Naive B cell (primary cell): ENCODE data around the gene FAM210B. TPM values are rescaled to one million over a fixed set of nuclear protein-coding genes. Genes with fewer than 3 reads are reported as not detected.

Source experiments
- ATAC-seq, 2 donors: fragments of 150-1000 bp; cut with Tn5 transposase; 2 replicates each; pipeline ENCODE4 v1.10.0; 2021; ENCODE audit warnings: low read depth in 2 of 2, mild to moderate bottlenecking in 2 of 2, moderate library complexity in 2 of 2
- DNase-seq: peaks from one replicate; pipeline ENCODE4 v3.0.0; 2022
- H3K27ac Mint-ChIP-seq, 6 donors: one replicate each; pipeline ENCODE4 v1.8.0; 2020 to 2022; ENCODE audit warnings: mild to moderate bottlenecking in 6 of 6, mixed read lengths in 6 of 6, moderate library complexity in 5 of 6, inconsistent platforms in 2 of 6
- H3K27me3 Mint-ChIP-seq, 3 donors: one replicate each; pipeline ENCODE4 v1.8.0; 2021 to 2022; ENCODE audit warnings: mixed read lengths in 3 of 3, mild to moderate bottlenecking in 1 of 3
- H3K36me3 Mint-ChIP-seq, 2 donors: one replicate each; pipeline ENCODE4 v1.8.0; 2020 to 2022; ENCODE audit warnings: mixed read lengths in 2 of 2, inconsistent platforms in 1 of 2, mild to moderate bottlenecking in 1 of 2
- H3K4me1 Mint-ChIP-seq, 3 donors: one replicate each; pipeline ENCODE4 v1.8.0; 2020 to 2022; ENCODE audit warnings: mixed read lengths in 3 of 3, inconsistent platforms in 1 of 3, mild to moderate bottlenecking in 1 of 3, moderate library complexity in 1 of 3
- H3K4me3 Mint-ChIP-seq, 8 donors: one replicate each; pipeline ENCODE4 v1.8.0; 2020 to 2022; ENCODE audit warnings: mild to moderate bottlenecking in 8 of 8, mixed read lengths in 8 of 8, moderate library complexity in 8 of 8, inconsistent platforms in 2 of 8
- H3K9me3 Mint-ChIP-seq, 7 donors: one replicate each; pipeline ENCODE4 v1.8.0; 2020 to 2022; ENCODE audit warnings: mixed read lengths in 7 of 7, mild to moderate bottlenecking in 5 of 7, inconsistent platforms in 2 of 7, moderate library complexity in 1 of 7
- polyA plus RNA-seq, 6 donors: library from polyadenylated mRNA; unstranded; fragments of 300-500 nt; fragmentation: Illumina TruSeq; gene quantifications; one replicate each; pipeline ENCODE4 v1.2.3, GENCODE V29; 2021; ENCODE audit warnings: low read depth in 6 of 6

FAM210B gene
- polyA plus RNA-seq, 6 donors from 2014 or later = 10.5 to 25.6 (median 13.6) TPM

GRCh38 chr20:56348305-56348693, 10.5 kb upstream of the FAM210B start:
- Mint-ChIP-seq H3K9me3 (peaks cover 0 to 4% (median 0%) of the 10 kb centered on the region in 7 donors), H3K4me1 (peaks cover 0 to 15% (median 6%) of the 10 kb centered on the region in 3 donors), H3K27me3 (peaks cover 25 to 73% (median 72%) of the 10 kb centered on the region in 3 donors), H3K36me3 (peaks cover 0 to 7% of the 10 kb centered on the region in 2 donors), H3K4me3 (no peak overlapping the region), H3K27ac (no peak overlapping the region)
- DNase-seq (no peak), ATAC-seq (no peak)

DNA sequence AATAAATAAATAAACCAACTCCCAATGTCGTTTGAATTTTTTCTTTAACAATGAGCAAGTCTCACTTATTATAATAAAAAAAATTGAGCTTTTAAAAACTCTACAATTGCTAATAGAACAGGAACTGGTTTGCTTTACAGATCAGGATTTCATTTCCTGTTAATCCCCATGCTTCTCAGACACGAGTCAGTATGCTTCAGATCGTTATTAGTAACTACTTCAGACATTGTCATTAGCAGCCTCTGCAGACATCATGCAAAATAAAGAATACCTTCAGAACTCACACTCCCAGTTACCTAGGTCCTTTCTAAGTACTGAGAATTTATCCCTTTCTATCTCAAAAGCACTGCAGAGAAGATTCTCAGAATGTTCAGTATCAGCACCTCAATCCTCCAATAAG, 10.0 kb upstream of the FAM210B start:
- DNase-seq (no peak), ATAC-seq (no peak)
- Mint-ChIP-seq H3K27me3 (peaks cover 22 to 73% (median 72%) of the 10 kb centered on the region in 3 donors), H3K27ac (no peak overlapping the region), H3K4me1 (peaks cover 0 to 11% (median 2%) of the 10 kb centered on the region in 3 donors), H3K4me3 (no peak overlapping the region), H3K9me3 (peaks cover 0 to 4% (median 0%) of the 10 kb centered on the region in 7 donors), H3K36me3 (peaks cover 0 to 7% of the 10 kb centered on the region in 2 donors)

- H3K4me3 Mint-ChIP-seq = no peak overlapping the region
- peaks cover 0 to 6% (median 0%) of the 10 kb centered on the region in 3 donors for H3K4me1 Mint-ChIP-seq
- peaks cover 0 to 4% (median 0%) of the 10 kb centered on the region in 7 donors for H3K9me3 Mint-ChIP-seq
- peaks cover 0 to 7% of the 10 kb centered on the region in 2 donors for H3K36me3 Mint-ChIP-seq
- DNase-seq (no peak), ATAC-seq (no peak)
- H3K27ac Mint-ChIP-seq = no peak overlapping the region
- peaks cover 16 to 59% (median 53%) of the 10 kb centered on the region in 3 donors for H3K27me3 Mint-ChIP-seq
Measured at GRCh38 chr20:56350842-56351241, 7.9 kb upstream of the FAM210B start.

GRCh38 chr20:56352345-56353055, 6.3 kb upstream of the FAM210B start:
- DNase-seq (no peak), ATAC-seq (no peak)
- peaks cover 9 to 49% (median 42%) of the 10 kb centered on the region in 3 donors for H3K27me3 Mint-ChIP-seq
- peaks cover 0 to 6% (median 0%) of the 10 kb centered on the region in 3 donors for H3K4me1 Mint-ChIP-seq
- H3K27ac Mint-ChIP-seq = no peak overlapping the region
- no peak overlapping the region for H3K4me3 Mint-ChIP-seq
- H3K36me3 Mint-ChIP-seq = no peaks in the 10 kb centered on the region
- peaks cover 0 to 2% (median 0%) of the 10 kb centered on the region in 7 donors for H3K9me3 Mint-ChIP-seq

GRCh38 chr20:56353356-56353755, 5.4 kb upstream of the FAM210B start:
- DNase-seq (no peak), ATAC-seq (no peak)
- Mint-ChIP-seq H3K27ac (no peak overlapping the region), H3K9me3 (peaks cover 0 to 2% (median 0%) of the 10 kb centered on the region in 7 donors), H3K27me3 (peaks cover 6 to 40% (median 33%) of the 10 kb centered on the region in 3 donors), H3K4me1 (peaks cover 0 to 4% (median 3%) of the 10 kb centered on the region in 3 donors), H3K36me3 (no peaks in the 10 kb centered on the region), H3K4me3 (no peak overlapping the region)

- Mint-ChIP-seq H3K9me3 (peaks cover 0 to 2% (median 0%) of the 10 kb centered on the region in 7 donors), H3K4me1 (peaks cover 8 to 18% (median 9%) of the 10 kb centered on the region in 3 donors), H3K4me3 (peak overlapping the region; percentile 64 to 92 (median 88)), H3K36me3 (no peaks in the 10 kb centered on the region), H3K27me3 (peaks cover 0 to 11% (median 8%) of the 10 kb centered on the region in 3 donors), H3K27ac (peak overlapping the region in 1 of 6 donors; percentile 50)
- DNase-seq (no peak), ATAC-seq (no peak)
Measured at GRCh38 chr20:56358070-56358469, 704 bp upstream of the FAM210B start.

- peaks cover 0 to 2% (median 0%) of the 10 kb centered on the region in 7 donors for H3K9me3 Mint-ChIP-seq
- H3K4me1 Mint-ChIP-seq = peaks cover 8 to 18% (median 9%) of the 10 kb centered on the region in 3 donors
- no peak for DNase-seq
Measured at GRCh38 chr20:56359212-56360132, 698 bp downstream of the FAM210B start.

DNA sequence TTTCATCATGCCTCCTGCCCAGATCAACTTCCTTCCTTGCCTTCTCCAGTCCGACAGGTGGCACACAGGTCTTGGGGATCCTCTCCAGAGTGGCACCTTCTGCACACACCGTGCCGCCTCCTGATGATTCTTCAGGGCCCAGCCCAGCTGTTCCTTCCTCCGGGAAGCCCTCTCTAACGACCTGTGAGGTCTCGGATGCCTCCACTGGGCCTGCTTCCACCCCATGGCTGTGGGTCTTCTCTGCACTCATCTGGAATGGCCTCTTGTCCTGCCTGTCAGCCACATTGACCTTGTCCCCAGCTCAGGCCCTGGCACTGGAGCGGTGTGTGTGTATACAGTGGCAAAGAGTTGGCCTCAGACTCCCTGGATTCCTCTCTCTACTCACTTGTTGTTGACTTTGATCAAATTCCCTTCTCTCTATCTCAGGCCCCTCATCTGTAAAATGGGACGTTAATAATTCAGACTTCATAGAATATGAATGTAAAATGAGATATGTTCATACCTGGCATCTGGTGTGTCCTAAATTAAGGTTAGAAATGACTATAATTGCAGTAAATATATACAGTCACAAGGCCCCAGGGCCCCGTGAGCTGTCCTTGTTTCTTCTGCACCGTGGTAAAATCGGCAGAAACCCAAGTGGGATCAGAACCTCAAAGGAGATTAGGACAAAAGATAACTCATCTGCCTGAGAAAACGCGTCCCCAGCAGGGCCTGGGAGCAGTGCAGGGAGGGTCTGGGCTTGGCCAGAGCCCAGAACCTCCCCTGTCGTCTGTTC, 1.5 kb downstream of the FAM210B start:
- no peaks in the 10 kb centered on the region for H3K27me3 Mint-ChIP-seq
- H3K4me1 Mint-ChIP-seq = peaks cover 8 to 18% (median 9%) of the 10 kb centered on the region in 3 donors
- DNase-seq (no peak), ATAC-seq (no peak)
- H3K4me3 Mint-ChIP-seq = peak overlapping the region; percentile 73 to 94 (median 87)
- H3K27ac Mint-ChIP-seq = peak overlapping the region in 1 of 6 donors; percentile 33
- H3K36me3 Mint-ChIP-seq = no peaks in the 10 kb centered on the region
- H3K9me3 Mint-ChIP-seq = peaks cover 0 to 2% (median 0%) of the 10 kb centered on the region in 7 donors

More at GRCh38 chr20:56359212-56360132, 698 bp downstream of the FAM210B start:
- Mint-ChIP-seq H3K36me3 (no peaks in the 10 kb centered on the region), H3K27ac (peak overlapping the region in 2 of 6 donors; percentile 42 to 47), H3K27me3 (no peaks in the 10 kb centered on the region), H3K4me3 (peak overlapping the region; percentile 73 to 94 (median 89))
- no peak for ATAC-seq

GRCh38 chr20:56360908-56361205, 2.1 kb downstream of the FAM210B start:
- no peaks in the 10 kb centered on the region for H3K27me3 Mint-ChIP-seq
- DNase-seq (no peak), ATAC-seq (no peak)
- peaks cover 8 to 18% (median 9%) of the 10 kb centered on the region in 3 donors for H3K4me1 Mint-ChIP-seq
- H3K4me3 Mint-ChIP-seq = peak overlapping the region in 6 of 8 donors; percentile 22 to 90 (median 72)
- H3K9me3 Mint-ChIP-seq = peaks cover 0 to 2% (median 0%) of the 10 kb centered on the region in 7 donors
- H3K36me3 Mint-ChIP-seq = no peaks in the 10 kb centered on the region
- peak overlapping the region in 1 of 6 donors; percentile 19 for H3K27ac Mint-ChIP-seq

DNA sequence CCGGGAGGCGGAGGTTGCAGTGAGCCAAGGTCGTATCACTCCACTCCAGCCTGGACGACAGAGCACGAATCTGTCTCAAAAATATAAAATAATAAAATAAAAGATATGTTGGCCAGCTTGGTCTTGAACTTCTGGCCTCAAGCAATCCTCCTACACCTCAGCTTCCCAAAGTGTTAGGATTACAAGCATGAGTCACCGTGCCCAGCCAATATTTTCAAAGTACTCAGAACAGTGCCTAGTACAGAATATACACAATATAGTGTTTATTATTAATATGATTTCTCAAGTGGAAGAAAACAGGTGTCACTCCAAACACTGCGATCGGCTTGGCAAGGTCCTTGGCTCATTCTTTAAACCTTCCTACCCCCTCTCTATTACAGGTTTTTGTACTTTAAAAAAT, 3.1 kb downstream of the FAM210B start:
- H3K27ac Mint-ChIP-seq = no peak overlapping the region
- H3K27me3 Mint-ChIP-seq = no peaks in the 10 kb centered on the region
- peaks cover 0 to 2% (median 0%) of the 10 kb centered on the region in 7 donors for H3K9me3 Mint-ChIP-seq
- no peak for ATAC-seq
- H3K4me1 Mint-ChIP-seq = peaks cover 8 to 18% (median 9%) of the 10 kb centered on the region in 3 donors
- no peak overlapping the region for H3K4me3 Mint-ChIP-seq
- no peak for DNase-seq
- no peaks in the 10 kb centered on the region for H3K36me3 Mint-ChIP-seq

- Mint-ChIP-seq H3K9me3 (peaks cover 0 to 2% (median 0%) of the 10 kb centered on the region in 7 donors), H3K4me3 (peak overlapping the region in 1 of 8 donors; percentile 49), H3K27ac (no peak overlapping the region), H3K4me1 (peaks cover 8 to 18% (median 9%) of the 10 kb centered on the region in 3 donors), H3K36me3 (no peaks in the 10 kb centered on the region), H3K27me3 (no peaks in the 10 kb centered on the region)
- DNase-seq (no peak), ATAC-seq (no peak)
Measured at GRCh38 chr20:56362833-56363413, 4.1 kb downstream of the FAM210B start.

GRCh38 chr20:56363491-56363890, 4.7 kb downstream of the FAM210B start:
- Mint-ChIP-seq H3K27ac (no peak overlapping the region), H3K36me3 (no peaks in the 10 kb centered on the region), H3K4me3 (peak overlapping the region in 1 of 8 donors; percentile 16), H3K4me1 (peaks cover 8 to 12% (median 9%) of the 10 kb centered on the region in 3 donors), H3K9me3 (peaks cover 0 to 2% (median 0%) of the 10 kb centered on the region in 7 donors), H3K27me3 (no peaks in the 10 kb centered on the region)
- no peak for DNase-seq
- no peak for ATAC-seq
